GM19240 (cell line): ENCODE measurements around the gene EXOC8.
A peak's percentile ranks its signal among the peaks of the same experiment; 100 is the strongest.
"Not testable (repeated sequence)": the region's sequence is repeated elsewhere in the genome, so short reads cannot be mapped to it uniquely, and the experiment has no call there.

Experiments
- DNase-seq: peaks from one replicate; pipeline ENCODE4 v3.0.0; 2011; ENCODE audit warnings: low spot score; ENCODE audit not compliant: insufficient read length

Gene EXOC8

DNA sequence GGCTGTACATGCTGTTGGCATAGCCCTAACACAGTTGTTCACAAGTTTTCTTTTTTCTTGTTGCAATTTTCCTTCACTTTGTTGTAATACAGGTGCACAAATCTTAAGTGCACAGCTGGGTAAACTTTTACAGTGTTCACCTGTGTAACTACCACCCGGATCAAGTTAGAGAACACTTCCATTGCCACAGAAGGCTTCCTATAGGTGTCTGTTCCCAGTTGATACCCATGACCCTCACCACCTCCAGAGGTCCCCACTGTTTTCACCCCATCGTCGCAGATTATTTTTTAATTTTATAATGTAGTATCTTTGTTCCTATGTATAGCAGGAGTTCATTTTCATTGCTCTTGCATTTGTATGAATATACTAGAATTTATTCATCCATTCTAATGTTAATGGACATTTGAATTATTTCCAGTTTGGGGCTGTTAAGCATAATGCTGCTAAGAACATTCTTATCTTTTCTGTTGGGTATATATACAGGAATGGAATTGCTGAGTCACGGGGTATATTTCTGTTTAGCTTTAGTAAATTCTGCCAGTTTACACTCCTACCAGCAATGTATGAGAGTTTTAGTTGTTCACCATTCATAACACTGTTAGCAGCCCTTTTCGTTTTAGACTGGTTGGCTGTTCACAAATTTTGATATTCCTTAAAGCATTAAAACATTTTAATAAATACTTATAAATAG is 16.8 kb upstream of the EXOC8 start:
- DNase-seq: no peak

DNA sequence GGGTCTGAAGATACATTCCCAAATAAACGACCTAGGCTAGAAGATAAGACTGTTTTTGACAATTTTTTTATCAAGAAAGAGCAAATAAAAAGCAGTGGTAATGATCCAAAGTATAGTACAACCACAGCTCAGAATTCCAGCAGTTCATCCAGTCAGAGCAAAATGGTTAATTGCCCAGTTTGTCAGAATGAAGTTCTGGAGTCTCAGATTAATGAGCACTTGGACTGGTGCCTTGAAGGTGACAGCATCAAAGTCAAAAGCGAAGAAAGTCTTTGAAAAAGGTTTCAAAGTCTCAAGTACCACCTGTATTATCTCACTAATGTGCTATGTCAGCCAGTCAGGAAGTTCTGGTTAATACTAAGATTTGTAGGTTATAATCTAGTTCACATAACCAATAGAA is 15.4 kb upstream of the EXOC8 start:
- no peak for DNase-seq

DNA sequence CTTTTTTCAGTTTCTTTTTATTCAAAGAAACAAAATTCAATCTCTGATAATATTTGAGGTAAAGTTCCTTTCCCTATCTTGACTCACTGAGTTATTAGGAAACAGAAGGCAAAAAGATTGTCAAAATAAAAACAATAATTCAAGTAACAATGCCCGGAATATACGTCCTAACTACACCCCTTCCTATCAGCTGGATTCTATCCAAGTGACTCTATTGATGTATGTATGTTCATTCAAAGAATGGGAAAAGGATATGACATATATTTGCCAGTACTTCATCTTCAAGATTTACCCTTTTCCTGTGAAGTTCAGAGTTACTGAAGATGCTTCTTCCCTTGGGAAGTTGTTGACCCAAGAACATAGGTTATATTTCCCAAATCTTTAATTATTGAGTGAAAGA is 14.2 kb upstream of the EXOC8 start:
- DNase-seq: no peak

DNA sequence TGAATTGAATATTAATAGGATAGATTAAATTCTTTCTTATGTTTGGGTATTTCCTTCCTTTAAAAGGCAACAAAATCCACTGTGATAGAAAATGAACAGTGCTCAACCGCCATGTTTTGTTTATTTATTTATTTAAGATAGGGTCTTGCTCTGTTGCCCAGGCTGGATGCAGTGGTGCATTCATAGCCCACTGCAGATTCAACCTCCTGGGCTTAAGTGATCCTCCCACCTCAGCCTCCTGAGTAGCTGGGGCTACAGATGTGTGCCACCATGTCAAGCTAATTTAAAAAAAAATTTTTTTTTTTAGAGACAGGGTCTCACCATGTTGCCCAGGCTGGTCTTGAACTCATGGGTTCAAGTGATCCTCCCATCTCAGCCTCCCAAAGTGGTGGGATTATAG is 11.2 kb upstream of the EXOC8 start:
- not testable (repeated sequence) for DNase-seq

DNA sequence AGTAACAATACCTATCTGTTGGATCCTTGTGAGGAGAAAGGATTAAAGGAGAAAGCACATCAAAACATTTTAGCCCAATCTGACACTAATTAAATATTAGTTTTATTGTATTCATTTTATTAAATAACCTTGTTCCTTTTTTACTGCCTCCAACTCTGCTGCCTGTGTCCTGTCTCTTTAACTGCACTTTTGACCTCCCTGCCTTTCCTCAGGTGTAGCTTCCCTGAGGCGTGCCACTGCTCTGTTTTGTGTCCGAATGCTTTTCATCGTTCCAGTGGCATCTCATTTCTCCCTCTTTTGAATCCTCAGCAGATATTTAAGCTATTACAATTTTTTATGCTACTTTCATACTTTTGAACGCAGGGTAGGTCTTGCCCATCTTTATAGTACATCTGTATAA is 10.8 kb upstream of the EXOC8 start:
- no peak for DNase-seq

DNA sequence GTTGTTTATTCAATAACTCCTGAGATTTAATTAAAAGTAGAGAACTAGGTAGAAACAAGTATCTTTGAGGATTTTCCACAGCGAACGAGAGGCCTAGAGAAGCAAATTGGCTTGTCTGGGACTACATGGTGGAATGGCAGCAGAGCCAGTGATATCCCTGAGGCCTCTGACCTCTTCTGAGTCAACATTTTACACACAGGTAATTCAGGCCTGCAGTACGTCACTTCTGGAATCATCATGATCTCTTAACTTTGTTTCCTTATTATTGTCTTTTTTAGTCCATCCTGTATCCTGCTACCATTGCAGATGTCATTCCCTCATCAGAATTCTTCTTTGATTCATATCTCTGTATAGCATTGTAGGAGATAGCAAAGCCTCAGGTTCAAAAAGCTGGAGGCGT is 10.3 kb upstream of the EXOC8 start:
- DNase-seq: no peak

DNA sequence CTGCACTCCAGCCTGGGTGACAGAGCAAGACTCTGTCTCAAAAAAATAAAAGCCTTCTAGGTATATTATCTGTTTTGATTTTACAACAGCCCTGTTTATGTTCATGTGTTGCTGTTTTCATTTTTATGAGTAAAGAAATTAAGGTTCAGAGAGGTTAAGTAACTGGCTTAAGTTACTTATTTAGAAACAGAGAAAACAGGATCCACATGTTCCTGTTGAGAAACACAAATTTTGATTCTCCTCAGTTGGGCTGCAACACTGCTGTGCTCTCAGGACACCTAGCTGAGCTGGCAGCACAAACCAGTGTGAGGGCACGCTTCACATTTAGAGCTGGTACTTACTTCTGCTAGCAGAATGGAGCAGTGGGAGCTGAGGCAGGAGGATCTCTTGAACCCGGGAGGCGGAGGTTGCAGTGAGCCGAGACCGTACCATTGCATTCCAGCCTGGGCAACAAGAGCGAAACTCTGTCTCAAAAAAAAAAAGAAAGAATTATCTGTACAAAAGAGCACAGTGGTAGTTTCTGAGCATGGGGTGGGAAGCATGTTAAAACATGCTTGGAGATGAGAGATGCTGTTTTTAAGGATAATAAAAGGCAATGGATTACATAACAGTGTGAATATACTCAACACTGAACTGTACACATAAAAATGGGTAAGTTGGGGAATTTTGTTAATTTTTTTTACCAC is 2.8 kb upstream of the EXOC8 start:
- DNase-seq: no peak

DNA sequence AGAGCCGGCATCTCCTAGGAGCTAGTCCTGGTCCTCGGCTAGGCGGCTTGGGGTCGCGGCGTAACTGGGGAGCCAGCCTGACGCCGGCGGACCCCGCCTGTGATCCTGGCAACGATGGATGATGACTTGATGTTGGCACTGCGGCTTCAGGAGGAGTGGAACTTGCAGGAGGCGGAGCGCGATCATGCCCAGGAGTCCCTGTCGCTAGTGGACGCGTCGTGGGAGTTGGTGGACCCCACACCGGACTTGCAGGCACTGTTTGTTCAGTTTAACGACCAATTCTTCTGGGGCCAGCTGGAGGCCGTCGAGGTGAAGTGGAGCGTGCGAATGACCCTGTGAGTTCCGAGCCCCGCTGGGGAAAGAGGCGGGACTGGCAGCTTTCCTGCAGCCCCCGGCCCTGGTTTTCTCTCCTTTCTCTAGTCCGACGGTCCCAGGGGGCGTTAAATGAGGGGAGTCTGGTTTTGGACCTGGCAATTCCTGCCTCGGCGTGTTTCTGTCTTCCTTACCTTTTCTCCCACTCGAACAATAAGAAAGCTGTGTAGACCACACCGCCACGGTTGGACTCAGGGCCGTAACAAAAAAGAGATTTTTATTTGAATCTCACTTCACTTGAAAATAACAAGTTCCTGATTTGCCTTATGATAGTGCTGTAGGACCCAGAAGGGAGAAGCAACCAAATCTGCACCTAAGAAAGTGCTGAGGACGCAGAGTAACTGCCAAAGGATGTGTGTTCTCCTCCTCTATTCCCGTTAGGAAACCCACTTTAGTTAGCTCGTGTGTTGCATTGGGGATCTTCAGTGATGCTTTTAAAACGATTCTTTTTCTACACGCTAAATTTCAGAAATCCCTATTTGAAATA is 847 bp upstream of the EXOC8 start, which contains the start of gene SPRTN:
SPRTN (plus strand) TSS at position 24 of the 859 bp plus-strand sequence; CDS start at position 115, 91 bp downstream.
- peak; percentile 76 for DNase-seq

DNA sequence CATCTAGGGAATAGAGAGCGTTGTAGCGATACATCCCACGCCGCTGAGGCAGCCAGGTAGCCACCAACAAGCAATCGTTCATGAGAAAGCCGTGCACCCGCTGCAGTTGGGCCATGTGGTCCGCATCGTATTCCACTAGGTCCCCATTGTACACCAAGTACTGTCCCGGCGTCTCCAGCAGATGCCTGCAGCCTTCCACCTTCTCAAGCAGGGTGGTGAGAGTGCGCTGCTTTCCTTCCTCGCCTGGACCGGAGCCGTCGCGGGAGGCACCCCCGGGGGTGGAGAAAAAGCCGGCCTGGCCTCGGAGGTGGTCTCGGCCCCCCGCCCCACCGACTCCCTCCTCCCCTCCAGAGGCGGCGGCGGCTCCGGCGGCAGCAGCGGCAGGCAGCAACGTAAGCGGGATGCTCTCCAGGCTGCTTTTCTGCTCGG is 595 bp downstream of the EXOC8 start:
- no peak for DNase-seq

DNA sequence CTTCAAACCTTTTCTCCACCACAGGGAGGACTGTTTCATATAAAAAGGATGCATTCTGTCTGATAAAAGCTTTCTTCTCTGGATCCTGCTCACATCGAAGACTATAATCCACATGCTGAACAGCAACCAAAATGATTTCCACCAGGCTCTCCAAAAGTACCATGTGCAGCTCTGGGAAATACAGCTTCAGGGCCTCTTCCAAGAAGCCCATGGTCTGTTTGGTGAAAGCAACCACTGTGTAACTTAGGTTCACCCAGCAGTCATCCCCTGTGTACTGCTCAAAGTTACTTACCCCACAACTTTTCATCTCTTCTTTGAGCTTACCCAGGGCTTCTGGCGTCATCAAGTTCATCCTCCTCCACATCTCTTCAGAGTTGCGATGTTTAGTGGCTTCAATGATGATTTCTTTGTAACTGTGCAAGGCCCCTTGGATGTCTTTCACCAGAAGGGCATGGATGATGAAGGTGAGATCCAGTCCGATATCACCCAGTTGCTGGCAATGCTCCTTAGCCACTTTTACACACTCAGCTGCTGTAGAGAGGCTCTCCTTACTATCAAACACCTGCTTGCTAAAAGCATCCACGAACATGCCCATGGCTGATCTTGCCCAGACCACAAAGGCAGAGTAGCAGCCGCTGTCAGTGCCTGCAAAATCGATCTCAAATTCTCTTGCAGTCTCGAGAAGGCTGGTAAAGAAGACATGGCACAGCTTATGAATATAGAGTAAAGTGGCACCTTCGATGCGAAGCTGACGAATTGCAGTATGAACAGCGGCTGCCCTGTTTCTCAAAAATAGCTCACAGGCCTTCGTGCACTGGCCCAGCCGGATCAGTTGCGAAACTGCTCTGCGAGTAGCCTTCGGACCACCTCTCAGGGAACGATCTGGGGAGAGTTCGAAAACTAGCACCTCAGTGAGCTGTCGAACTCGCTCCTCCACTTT is 1.7 kb downstream of the EXOC8 start:
- DNase-seq: no peak

DNA sequence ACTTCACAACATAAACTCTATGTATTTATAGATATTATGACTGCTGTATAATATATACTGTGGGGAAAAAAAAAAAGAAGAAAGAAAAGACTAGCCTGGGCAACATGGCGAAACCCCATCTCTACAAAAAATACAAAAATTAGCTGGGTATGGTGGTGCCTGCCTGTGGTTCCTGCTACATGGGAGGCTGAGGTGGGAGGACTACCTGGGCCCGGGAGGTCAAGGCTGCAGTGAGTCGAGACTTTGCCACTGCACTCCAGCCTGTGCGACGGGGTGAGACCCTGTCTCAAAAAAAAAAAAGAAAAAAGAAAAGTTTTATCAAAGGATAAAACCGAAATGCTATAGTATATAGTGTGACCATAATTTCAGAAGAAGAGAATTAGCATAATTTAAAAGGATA is 2.7 kb downstream of the EXOC8 start:
- DNase-seq: no peak

DNA sequence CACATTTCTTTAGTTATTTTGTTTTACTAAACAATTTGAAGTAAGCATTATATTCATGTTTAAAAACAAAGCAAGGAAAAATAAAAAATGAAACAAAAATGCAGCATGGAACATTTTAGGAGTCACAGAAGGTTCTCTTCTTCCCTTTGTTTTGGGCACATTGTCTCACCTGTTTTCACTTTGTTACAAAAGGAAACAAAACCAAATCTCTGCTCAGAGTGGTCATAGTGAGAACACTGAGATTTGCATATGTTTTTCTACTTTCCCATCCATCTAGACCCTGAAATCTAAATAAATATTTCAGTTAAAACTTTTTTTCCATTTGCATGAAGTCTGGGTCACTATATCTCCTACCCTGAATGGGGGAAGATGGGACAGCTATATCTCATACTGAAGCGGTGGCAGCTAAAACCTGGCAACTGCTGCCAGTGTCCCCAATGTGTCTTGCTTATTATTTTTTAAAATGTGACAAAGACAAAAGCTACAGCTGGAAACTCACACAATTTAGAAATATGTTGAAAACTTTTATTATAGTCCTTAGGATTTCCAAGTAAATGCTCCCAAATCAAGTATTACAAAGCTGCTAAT is 3.5 kb downstream of the EXOC8 start:
- no peak for DNase-seq

DNA sequence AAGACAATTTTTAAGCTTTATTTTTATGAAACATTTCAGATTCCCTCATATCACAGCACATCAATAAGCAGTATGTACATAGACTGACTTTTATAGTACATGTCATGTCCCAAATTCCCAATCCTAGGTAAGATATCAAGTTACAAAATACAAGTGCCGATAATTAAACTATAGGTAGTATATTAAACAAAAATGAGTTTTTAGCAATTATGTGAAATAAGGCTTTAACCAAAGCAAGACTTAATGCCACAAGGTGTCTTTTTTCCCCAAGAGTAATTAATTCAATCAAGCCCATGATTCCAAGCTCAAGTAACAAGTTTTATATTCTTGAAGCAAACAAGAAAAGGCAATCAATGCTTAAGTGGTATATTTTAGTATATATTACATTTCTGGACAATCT is 4.9 kb downstream of the EXOC8 start:
- no peak for DNase-seq

DNA sequence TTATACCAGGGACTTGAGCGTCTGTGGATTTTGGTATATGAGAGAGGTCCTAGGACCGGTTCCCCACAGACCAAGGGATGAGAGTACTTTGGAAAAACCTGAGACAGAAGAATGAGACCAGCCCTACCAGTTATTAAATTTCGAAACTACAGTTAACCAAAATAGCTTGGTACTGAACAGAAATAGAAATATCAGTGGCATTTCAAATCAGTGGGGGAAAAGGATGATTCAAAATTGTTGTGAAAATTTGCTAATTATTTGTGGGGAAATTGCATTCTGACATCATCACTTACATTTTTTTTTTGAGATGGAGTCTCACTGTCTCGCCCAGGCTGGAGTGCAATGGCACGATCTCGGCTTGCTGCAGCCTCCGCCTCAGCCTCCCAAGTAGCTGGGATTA is 8.2 kb downstream of the EXOC8 start:
- DNase-seq: no peak

DNA sequence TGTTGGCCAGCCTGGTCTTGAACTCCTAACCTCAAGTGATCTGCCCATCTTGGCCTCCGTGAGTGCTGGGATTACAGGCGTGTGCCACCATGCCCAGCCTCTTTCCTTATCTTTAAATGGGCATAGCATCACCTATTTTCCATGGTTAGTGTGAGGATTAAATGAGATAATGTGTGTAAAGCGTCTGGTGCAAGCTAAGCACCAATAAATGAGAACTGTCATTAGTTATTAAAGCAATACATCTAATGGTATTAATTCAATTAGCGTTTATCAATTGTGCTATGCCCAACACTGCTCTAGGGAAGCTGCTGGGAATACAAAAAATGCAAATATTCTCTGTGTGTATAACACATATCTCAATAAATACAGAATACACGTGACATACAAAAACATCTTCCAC is 10.0 kb downstream of the EXOC8 start:
- DNase-seq: no peak

DNA sequence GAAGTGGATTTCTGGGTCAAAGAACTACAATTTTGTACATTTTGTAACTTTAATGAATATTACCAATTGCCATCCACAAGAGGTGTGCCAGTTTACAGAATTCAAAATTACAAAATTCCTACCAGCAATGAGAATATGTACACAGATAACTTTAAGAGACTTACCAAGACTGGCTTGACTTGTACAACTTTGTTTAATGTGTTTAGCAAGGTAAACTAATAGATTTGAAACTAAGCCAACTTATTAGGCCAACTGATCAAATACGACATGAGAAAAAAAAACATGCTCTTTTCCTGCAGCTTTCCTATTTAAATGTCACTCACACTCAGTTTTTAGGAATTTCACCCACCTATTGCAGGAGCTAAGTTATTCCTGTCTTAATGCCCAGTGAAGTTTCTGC is 11.4 kb downstream of the EXOC8 start:
- DNase-seq: no peak

DNA sequence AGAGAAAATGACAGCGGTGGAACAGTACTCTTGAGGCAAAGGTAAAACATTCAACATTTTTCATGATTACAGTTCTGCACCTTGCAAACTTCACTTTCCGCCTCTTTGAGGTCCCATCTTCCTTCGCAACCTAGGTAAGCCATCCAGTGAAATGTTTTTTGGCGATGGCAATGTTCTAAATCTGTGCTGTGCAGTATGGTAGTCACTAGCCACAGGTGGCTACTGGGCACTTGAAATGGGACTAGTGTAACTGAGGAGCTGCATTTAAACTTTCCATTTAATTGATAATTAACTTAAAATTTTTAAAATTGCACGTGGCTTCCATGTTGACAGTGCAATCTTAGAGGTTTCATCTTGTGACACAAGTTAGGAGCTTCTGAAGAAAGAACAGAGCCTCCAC is 13.0 kb downstream of the EXOC8 start:
- no peak for DNase-seq

DNA sequence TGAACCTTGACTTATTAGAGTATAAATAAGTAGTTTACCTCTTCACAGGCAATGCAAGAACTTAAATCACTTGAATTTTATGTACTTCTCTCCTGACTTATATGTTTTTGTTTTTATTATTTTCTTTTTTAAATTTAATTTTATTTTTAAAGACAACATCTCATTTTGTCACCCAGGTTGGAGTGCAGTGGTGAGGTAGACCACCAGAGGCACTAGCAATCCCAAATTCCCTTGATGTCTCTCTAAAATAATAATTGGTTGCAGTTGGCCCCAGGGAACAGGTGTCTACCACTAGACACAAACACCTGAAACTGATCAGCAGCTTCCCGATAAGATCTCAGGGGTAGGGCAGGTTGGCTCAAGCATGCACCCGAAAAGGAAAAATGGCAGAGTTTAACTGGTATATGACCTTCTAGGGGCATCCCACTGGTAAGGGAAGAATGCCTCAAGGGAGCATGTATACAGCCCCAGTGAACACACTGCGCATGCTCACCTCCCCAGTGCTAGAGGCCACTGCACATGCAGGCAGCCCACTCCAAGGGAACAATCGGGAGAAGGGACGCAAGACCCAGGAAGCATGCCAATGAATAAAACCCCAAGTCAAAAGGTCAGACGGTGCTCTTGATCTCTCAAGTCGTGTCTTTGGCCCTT is 14.6 kb downstream of the EXOC8 start:
- no peak for DNase-seq

DNA sequence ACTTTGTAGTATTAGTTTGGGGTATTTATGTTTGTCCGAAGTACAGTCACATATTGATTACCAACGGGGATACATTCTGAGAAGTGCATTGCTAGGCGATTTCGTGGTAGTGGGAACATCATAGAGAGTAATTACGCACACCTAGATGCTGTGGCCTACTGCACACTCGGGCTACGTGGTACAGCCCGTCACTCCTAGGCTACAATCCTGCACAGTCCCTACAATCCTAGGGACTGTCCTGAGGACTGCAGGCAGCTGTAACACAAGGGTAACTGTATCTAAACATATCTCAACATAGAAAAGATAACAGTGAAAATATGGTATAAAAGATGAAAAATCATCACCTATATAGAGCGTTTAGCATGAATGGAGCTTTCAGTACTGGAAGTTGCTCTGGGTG is 18.6 kb downstream of the EXOC8 start:
- no peak for DNase-seq

DNA sequence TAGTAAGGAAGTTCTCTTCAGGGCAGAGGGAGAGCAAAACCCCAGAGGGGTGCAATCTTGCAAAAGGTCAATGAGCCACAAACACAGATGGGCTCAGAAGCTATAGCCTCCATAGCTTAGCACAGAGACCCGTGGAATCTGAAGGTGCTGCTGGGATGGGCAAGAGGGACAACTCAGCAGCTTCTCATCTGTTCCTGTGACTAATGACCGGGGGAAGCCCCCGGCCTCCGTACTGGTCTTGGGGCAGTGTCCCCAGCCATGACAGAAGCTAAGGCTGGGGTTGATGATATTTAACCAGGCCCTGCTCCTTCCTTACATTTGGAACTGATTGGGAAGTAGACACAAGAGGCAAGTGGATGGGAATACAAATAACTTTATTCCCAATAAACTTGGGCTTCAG is 19.1 kb downstream of the EXOC8 start:
- no peak for DNase-seq
